HL-60/S4 (cell line): Measurements from ENCODE around the gene GPAT3.
"Not testable (repeated sequence)": the region's sequence is repeated elsewhere in the genome, so short reads cannot be mapped to it uniquely, and the experiment has no call there.

Experiments used
- in situ Hi-C: fragments of 300-500 bp; cut with MboI; formaldehyde crosslinking; loops from 2 replicates; pipeline ENCODE4 v1.14.3; 2022; ENCODE audit warnings: low sequenced_read_pairs

The GPAT3 gene

DNA sequence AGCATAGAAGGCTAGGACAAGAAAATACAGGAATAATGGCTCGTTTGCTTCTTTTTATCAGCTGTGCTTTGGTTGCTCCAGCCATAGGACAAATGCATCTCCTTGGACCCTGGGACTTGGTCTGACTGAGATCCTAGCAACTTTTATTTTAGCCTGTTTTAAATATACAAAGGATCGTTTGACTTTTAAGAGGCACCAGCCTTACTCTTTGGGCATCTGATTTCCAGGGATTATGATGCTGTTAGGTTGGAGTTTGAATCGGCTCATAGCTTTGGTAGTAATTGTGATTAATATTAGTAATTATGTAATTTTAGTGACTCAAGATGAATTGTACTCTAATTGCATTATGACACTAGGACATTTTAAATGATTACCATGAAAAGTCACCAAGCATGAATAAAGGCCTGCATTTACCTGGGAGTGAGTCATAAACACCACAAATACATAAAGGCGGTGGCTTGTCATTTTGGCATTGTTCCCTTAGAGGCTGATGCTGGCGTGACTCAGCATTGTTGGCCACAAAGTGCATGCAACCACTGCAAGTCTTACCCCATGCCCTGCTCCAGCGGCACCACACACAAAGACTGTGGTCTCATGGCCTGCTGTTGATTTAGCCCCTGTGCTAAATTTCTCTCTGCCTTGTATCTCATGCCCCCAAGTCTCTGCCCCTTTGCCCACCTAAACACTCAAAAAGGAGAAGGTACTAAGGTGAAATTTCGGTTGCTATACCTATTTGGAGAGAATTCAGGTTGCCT is 12.4 kb downstream of the GPAT3 start:
- in situ Hi-C loops, result no loop called here

DNA sequence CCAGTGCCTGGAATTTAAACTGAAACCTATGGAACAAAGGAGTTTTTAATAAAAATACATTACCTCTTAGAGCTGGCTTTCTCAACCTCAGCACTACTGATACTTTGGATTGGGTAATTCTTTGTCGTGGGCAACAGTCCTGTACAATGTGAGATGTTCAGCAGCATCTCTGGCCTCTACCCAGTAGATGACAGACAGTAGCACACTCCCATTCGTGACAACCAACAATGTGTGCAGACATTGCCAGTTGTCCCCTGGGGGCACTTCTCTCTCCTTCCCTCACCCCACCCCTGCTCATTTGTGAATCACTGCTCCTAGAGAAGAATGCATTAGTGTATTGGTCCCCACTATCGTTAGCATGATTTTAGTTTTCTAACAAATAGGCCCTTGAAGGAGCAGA is 16.2 kb downstream of the GPAT3 start:
- in situ Hi-C loops, result no loop called here

DNA sequence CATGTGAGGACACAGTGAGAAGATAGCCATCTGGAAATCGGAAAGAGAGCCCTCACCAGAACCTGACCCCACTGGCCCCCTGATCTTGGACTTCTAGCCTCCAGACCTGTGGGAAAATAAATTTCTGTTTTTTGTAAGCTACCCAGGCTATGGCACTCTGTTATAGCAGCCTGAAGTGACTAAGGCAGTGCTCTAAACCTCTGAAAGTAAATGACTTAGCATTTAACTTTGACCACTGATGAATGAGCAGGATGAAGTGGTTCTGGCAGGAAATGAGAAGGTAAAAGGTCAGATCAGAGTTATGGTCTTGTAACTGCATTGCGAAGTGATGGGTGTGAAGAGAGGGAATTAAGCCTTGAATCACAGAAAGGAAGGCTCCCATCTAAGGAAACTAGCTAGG is 17.0 kb downstream of the GPAT3 start:
- in situ Hi-C loops, result no loop called here

DNA sequence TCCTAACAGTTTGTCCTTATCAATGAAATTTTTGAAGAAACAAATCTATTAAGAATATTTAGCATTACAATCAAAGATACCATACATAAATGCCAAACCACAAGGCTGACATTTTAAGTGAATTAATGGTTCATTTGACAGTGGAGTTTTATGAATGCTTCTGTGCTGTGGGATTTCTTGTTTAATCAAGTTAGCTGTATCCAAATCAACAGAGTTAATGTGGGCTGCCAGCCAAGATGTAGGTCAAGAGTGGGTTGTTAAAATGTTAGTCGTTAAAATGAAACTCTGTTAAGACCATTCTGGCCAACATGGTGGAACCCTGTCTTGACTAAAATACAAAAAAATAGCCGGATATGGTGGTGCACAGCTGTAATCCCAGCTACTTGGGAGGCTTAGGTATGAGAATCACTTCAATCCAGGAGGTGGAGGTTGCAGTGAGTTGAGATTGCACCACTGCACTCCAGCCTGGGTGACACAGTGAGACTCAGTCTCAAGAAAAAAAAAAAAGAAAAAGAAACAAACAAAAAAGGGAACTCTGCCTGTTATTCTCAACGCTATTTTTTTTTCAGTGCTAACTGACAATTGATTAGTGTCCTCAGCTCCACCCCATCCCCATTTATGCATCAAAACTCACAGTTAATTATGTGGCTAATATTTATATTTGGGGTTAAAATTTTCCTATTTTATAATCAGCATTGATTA is 20.2 kb downstream of the GPAT3 start:
- in situ Hi-C loops, result no loop called here

DNA sequence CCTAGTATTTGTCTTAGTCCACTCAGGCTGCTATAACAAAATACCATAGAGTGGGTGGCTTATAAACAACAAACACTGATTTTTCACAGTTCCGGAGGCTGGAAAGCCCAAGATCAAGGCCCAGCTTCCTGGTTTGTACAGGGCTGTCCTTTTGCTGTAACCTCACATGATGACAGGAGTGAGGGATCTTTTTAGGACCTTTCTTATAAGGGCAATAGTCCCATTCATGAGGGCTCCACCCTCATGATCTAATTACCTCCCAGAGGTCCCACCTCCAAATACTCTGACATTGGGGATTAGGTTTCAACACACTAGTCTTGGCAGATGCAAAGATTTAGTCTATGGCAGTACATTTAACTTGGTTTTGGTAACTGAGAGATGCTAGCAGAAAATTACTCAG is 20.9 kb downstream of the GPAT3 start:
- in situ Hi-C loops, result no loop called here

DNA sequence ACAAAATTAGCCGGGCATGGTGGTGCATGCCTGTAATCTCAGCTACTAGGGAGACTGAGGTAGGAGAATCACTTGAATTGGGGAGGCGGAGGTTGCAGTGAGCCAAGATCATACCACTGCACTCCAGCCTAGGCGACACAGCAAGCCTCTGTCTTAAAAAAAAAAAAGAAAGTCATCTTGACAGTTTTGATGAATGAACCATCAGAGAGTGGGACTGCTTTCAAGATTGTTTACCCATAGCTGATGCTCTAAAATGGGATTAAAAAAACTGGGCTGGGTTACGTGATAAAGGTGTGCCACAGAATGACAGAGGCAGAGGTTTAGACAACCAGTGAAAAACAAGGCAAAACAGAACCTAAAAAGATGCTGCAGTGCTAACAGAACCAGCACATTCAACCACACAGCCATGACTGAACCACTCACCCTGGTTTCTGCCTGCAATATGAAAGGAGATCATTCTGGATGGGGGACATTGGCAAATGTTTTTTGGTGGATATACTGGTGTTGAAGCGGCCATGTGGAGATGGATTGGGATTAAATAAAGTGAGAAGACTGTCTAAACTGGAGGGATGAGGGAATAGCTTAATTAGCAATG is 22.2 kb downstream of the GPAT3 start:
- in situ Hi-C loops, result no loop called here

DNA sequence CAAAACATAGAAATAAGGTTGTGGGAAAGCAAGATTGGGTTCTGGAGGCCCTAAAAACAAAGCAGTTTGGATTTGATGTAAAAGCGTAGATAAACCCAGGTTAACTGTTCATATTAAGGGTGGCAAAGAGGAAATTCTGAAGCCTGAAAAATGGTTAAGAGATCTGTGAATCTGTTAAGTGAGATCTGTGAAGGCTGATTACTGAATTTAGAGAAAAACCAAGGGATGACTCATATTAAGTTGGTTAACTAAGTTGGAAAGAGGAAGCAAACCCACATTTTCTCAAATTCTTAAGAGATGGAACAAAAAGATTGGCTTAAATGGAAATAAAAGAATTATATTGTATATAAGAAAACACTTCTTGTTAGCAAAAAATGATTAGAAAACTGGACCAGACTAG is 22.8 kb downstream of the GPAT3 start:
- in situ Hi-C loops, result no loop called here

DNA sequence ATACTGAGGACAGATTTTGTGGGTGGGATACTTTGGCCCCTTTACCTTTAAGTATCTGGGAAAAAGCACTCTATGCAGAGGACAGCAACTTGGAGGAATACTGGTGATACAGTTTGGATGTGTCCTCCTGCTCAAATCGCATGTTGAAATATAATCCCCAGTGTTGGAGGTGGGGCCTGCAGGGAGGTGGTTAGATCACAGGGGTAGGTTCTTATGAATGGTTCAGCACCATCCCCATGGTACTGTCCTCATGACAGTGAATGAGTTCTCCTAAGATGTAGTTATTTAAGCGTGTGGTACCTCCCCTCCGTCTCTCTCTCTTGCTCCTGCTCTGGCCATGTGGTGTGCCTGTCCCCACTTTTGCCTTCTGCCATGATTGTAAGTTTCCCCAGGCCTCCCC is 24.6 kb downstream of the GPAT3 start:
- in situ Hi-C loops, result no loop called here

DNA sequence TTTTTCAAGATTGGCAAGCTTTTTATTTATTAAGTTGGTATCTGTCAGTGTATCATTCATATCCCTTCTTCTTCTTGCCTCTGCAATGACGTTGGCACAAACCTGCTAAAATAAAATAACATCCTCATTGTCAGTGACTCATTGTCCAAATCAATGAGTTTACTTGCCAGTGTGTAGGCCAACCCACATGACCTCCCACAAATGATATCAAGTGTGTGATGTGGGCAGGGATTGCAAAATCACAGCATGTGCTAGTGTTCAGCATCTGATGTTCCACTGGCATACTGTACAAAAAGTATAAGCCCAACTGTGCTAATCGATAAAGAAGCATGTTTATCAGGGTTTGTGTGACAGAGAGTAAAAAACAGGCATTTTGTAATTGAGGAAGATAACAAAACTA is 25.5 kb downstream of the GPAT3 start:
- in situ Hi-C loops, result no loop called here

DNA sequence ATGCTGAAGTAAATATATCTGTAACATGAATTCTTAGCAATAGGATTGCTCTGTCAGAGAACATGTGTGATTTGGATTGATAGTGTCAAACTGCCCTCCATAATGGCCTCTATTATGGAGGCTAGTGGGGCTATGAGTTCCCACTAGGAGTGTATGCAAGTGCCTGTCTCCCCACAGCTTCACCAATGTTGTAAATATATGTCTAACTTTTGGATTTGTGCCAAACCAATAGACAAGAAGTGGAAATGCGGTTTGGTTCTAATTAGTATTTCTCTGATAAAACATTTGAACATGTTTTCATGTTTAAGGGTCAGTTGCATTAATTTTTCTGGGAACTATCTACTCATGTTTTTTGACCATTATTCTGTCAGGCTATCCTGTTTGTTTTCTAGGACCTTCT is 28.1 kb downstream of the GPAT3 start:
- in situ Hi-C loops, result no loop called here

DNA sequence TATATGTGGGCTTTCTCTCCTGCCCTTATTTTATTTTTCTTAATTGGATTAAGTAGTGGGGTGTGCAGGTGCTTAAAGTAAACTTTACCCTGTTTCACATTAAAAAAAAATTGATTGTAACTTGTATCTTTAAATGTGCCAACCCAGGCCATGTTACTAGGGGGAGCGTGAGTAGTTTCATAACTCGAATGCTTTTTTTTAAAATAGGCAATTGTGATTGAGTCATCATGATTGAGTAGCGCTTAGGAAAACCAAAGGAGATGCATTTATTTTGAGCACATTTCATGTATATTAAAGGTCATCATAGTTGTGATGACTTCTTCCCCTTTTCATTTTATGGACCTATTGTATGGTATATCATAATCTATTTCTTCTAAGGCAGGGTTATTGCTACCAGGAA is 32.2 kb downstream of the GPAT3 start:
- in situ Hi-C loops, result no loop called here

DNA sequence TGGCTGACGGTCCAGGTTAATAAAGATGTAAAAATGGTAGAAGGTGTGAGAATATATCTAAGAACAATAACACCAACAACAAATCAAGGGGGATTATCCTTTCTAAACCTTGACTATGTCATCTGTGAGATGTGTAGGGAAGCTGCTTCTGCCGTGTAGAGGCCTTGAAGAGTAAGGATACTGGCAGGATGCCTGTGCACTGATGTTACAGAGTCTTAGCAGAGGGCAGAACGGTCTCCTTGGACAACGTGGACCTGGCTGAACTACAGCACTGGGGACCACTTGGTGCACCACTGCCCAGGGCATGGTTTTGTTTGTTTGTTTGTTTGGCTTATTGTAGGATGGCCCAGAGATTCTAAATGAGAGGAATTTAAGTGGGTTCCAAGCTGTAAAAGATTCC is 33.5 kb downstream of the GPAT3 start:
- in situ Hi-C loops, result no loop called here

DNA sequence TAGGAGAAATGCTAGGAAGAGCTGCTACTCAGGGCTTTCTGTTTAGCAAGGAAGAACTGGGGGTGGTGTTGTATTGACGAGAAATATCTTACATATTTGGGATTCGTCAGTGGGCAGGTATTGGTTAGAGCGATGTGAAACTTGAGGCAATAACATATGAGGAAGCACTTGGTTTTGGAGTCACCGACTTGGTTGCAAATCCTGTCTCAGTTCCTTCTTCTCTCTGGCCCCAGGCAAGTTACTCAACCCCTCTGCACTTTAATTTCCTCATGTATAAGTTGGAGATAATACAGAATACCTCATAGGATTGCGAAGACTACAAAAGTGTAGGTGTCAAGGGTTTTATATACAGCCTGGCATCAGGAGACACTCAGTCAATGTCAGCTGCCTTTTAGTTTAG is 34.1 kb downstream of the GPAT3 start:
- in situ Hi-C loops, result no loop called here

DNA sequence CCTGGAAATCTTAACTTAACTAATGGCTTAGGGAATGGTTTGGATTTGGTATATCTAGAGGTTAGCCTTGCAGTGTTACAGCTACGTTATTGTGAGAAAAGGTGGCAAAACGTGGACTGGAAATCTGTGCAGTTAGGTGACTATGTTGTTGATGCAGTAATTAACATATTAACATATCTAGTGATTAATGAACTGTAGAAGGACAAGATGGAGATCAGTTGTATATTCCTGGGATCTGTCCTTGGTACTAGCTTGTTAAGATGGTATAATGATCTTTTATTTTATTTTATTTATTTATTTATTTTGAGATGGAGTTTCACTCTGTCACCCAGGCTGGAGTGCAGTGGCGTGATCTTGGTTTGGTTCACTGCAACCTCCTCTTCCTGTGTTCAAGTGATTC is 36.9 kb downstream of the GPAT3 start:
- in situ Hi-C loops, result no loop called here

DNA sequence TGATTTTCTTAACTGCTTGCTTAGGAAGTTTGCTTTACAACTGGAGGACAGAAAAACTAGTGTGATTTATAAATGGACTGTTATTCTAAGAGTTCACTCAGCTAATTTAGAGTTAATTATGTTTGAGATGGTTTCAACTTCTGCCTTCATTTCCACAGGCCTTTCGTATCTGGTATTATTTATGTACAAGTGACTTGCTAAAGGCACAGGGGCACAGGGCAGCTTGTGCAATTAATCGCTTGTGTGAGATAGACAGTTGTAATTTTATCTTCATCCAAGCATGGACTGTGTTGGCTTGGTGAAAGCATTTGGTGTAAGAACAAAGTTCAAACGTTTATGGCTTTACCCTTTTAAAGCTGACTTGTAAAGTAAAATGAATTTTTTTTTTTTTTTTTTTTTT is 38.3 kb downstream of the GPAT3 start:
- in situ Hi-C loops, result no loop called here

DNA sequence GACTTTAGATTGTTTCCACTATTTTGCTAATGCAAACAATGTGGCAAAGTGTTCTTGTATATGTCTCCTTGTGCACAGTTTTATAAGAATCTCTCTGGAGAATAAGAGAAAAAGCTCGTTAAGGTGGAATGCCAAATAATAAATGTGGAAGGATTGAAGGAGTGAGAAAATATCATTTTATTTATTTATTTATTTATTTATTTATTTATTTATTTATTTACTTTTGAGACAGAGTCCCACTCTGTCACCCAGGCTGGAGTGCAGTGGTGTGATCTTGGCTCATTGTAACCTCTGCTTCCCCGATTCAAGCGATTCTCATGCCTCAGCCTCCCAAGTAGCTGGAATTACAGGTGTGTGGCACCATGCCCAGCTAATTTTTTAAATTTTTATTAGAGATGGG is 40.3 kb downstream of the GPAT3 start:
- in situ Hi-C loops, result not testable (repeated sequence)

DNA sequence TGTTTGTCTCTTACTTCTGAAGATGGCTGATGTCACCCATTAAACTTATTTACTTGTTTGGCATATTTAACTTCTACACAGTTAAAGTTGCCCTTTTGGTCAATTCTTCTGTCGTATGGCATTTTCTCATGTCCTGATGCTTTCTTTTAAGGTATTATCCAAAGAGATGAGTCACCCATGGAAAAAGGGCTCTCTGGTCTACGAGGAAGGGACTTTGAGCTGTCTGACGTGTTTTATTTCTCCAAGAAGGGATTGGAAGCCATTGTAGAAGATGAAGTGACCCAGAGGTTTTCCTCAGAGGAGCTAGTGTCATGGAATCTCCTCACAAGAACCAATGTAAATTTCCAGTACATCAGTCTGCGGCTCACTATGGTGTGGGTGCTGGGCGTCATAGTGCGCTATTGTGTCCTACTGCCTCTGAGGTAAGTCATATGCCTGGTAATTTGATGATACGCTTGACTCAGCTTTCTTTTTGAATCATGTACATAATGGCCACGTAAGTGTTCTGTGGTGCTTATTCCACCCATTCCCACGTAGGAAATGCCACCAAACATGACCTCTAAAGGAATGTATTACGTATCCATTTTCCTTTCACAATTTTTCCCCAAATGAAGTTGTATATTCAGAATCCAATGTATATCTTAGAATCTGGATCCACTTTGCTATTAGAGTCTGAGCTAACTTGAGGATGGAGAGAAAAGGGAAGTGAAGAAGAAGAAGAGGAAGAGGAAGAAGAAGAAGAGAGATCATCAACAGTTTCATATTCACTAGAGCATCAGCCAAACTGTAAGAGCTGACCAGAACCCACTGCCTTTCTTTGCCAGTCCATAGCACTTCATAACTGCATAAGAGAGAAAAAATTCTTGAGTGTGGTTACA is 45.7 kb downstream of the GPAT3 start:
- in situ Hi-C loops, result no loop called here

DNA sequence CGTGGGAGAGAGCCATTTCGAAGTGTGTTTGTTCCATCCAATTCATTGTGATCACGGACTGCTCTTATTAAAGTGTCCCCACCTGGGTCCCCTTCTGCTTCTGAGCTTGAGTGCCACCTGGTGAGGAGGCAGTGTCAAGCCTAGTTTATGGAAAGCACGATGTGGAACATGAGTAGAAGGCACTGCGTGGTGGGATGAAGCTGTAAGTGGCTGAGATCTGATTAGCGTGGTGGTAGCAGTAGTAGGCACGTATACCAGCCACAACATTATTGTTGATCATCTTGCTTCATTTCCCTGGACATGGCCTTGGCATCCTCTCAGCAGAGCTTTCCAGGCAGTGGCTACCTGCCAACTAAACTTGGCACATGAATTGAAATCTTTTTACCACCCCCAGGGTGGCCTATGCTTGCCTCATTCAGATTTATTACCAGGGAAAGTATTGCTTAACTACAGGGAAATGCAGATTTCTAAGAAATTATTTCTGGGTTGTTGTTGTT is 46.4 kb downstream of the GPAT3 start:
- in situ Hi-C loops, result no loop called here

DNA sequence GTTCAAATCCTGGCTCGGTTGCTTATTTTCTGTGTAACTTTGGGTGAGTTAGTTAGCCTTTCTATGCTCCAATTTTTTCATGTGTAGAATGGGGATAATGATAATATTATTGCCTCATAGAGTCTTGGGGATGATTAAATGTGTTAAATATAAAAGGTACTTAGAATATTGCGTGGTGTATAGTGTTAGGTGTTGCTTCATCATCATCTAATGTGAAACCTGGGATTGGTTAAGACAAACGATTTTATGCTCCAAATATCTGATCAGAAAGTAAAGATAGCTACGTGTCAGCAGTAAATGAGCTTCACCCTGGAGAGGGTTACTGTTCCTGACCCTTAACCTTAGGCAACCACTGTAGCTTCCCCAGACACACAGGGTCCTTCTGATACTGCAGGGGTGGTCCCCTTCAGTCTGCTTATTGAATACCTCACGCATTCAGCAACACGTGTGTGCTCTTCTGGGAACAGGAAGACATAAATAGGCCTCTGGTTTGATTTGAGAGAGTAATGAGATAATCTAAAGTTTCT is 50.1 kb downstream of the GPAT3 start:
- in situ Hi-C loops, result no loop called here

DNA sequence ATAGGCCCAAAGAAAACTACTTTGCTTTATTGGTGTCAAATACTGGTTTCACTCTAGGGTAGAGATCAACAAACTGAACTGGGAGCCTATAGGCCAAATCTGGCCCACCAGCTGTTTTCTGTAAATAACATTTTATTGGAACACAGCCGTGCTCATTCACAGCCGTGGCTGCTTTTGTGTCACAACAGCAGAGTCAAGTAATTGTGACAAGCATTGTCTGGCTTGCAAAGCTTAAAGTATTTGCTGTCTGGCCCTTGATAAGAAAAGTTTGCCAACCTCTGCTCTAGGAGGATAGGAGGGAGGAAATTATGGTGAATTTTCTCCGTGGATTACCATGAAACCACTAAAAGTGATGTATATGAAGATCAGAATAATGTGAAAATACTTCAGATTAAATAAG is 53.4 kb downstream of the GPAT3 start:
- in situ Hi-C loops, result no loop called here

DNA sequence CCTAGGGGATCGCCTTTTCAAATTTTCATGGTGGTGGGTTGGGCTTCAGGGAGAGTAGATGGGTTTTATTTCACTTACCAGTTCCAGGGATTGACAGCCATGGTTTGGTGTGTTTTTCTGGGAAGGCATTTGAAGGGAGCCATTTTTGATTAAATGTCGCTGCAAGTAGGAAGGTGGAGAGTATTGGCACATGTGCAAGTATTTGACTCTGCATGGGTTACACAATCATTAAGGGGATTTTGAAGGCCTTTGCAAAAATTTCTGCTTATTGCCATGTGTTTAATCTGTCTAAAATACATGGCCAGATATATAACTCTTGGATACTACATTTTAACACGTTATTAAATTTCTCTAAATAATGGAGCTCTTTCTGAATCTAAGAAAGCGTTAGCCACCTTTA is 55.1 kb downstream of the GPAT3 start:
- in situ Hi-C loops, result no loop called here
